HG03045 (cell line): ENCODE data around the gene POLR2B.
A peak's percentile ranks its signal among the peaks of the same experiment; 100 is the strongest.
"Not testable (repeated sequence)": the region's sequence is repeated elsewhere in the genome, so short reads cannot be mapped to it uniquely, and the experiment has no call there.

Experiments
- ATAC-seq: cut with Tn5 transposase; IDR thresholded peaks from one replicate; pipeline ENCODE4 v1.9.1; 2021; ENCODE audit warnings: mild to moderate bottlenecking, moderate library complexity; ENCODE audit not compliant: unreplicated experiment

POLR2B gene

DNA sequence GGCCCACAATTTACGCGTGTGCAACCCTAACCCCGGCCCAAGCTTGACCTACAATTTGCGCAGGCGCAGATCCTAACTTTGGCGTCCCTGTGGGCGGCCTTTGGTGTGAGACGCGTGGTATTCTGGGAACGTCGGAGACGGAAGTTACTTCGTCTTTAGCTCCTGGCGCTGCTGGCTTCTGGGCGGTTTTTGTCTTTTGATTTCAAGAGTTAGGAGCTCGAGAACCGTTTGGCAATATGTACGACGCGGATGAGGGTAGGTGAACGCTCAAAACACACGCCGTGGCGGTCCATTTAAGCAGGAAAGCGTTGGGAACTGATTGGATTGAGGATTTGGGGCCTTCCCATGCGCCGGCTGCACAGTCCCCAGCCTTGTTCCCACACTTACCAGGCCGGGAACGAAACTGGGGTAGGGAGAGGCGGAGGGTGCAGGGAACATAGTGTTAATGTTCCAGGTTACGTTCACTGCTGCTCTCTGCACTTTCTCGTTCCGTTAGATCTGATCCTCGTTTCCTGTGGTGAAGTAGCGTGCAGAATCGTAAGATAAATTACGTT is at the start of gene POLR2B:
Gene POLR2B (plus strand): TSS at position 147 of the 554 bp plus-strand sequence. CDS start 90 bp downstream, at position 237.
- ATAC-seq: peak; percentile 55

DNA sequence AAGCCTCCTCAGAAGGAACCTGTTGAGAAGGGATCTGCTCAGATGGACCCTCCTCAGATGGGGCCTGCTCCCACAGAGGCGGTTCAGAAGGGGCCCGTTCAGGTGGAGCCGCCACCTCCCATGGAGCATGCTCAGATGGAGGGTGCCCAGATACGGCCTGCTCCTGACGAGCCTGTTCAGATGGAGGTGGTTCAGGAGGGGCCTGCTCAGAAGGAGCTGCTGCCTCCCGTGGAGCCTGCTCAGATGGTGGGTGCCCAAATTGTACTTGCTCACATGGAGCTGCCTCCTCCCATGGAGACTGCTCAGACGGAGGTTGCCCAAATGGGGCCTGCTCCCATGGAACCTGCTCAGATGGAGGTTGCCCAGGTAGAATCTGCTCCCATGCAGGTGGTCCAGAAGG is 48.1 kb upstream of the POLR2B start:
- ATAC-seq: no peak

DNA sequence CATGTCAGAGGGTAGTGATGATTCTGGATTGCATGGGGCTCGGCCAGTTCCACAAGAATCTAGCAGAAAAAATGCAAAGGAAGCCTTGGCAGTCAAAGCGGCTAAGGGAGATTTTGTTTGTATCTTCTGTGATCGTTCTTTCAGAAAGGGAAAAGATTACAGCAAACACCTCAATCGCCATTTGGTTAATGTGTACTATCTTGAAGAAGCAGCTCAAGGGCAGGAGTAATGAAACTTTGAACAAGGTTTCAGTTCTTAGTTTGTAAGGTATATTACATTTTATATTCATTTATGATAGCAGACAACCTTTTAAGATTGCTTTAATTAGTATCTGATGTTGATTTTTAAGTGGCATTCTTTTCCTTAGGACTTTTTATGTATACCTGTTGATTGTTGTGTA is 46.8 kb upstream of the POLR2B start:
- ATAC-seq: no peak

DNA sequence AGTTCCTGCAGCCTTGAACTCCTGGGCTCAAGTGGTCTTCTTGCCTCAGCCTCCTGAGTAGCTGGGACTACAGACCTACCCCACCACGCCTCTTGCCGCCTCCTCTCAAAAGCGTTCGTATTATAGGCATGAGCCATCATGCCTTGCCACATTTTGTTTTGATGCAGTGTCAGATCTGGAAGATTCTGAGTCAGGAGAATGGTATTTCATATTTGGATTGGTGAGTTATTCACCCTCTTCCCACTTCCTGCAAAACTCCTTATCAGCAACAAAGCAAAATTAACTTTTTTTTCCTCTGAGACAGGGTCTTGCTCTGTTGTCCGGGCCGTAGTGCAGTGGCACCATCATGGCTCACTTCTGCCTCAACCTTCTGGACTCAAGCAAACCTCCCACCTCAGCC is 41.4 kb upstream of the POLR2B start:
- no peak for ATAC-seq

DNA sequence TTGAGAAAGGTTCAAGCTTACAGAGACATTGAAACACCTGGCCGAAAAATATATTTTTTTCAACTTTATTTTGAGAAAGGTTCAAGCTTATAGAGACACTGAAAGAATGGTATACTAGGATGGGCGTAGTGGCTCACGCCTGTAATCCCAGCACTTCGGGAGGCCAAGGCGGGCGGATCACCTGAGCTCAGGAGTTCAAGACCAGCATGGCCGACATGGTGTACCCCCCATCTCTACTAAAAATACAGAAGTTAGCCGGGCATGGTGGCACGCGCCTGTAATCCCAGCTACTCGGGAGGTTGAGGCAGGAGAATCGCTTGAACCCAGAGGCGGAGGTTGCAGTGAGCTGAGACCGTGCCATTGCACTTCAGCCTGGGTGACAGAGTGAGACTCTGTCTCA is 38.9 kb upstream of the POLR2B start:
- not testable (repeated sequence) for ATAC-seq

DNA sequence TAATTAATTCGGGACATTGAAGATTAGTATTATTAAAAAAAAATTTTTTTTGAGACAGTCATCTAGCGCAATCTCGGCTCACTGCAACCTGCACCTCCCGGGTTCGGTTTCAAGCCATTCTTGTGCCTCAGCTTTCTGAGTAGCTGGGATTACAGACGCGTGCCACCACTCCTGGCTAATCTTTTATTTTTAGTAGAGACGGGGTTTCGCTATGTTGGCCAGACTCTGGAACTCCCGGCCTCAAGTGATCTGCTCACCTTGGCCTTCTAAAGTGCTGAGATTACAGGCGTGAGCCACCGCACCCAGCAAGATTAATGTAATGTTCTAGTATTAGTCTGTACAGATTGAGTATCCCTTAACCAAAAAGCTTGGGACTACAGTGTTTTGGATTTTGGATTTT is 38.3 kb upstream of the POLR2B start:
- no peak for ATAC-seq

DNA sequence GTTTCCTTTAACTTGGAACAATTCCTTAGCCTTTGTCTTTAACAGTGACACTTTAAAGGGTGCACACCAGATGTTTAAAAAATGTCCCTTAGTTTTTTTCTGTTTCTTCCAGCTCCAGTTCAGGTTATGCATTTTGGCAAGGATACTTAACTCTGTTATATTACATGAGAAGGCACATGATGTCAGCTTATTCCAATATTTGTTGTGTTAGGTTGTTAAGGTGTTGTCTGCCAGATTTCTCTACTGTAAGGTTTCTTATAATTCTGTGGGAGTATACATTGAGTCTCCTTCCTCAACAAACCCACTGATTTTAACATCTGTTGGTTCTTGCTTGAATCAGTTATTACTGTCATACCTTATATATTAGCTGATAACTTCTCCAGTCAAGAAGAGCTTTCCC is 37.7 kb upstream of the POLR2B start:
- no peak for ATAC-seq

DNA sequence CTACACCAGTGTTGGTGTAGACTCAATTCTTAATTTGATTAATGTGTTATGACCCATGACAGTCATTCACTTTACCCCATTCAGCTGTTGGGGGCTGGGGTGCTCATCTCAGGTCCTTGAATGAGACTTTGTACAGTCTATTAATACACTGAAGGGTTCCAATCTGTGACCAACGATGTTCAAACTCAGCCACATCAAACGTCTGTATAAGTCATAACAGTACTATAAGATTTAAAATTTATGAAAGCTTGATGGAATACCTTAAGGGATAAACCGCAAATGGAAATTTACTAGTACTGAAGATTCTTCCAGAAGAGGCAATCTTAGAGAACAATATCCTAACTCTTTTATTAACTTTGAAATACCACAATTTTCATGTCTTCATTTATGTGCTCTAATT is 37.3 kb upstream of the POLR2B start:
- ATAC-seq: no peak

DNA sequence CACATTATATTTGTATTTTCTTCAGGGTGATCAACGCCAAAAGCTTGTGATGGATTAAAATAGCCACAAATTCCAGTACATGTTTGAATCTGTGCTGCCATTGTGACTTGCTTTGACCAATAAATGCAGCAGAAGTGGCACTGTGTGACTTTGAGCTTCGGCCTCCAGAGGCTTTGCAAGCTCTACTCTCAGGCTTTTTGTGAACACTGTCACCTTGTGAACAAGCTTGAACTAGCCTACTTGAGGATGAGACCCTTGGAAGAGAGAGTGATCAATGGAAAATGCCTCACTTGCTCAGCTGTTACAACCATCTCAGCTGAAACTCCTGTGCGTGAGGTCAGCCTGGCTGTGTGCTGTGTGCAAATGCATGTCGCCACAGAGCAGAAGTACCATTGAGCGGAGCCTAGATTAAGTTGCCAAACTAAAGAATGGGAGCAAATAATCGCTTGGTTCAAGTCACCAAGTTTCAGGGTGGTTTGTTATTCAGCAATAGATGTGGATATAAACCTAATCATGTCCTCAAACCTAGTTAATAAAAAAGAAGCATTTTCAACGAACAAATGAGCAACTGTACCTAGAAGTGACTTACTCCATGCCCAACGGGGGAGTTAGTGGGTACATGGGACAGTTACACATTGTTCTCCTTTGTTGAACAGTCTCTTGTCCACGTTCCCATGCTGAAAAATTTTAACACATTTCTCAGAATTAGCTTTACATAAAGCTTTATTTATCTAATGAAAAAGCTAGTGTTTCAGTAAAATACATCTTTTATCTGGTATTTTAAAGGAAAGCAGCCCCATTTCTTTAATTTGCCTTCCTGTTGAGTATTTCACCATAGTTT is 24.8 kb upstream of the POLR2B start:
- ATAC-seq: no peak

DNA sequence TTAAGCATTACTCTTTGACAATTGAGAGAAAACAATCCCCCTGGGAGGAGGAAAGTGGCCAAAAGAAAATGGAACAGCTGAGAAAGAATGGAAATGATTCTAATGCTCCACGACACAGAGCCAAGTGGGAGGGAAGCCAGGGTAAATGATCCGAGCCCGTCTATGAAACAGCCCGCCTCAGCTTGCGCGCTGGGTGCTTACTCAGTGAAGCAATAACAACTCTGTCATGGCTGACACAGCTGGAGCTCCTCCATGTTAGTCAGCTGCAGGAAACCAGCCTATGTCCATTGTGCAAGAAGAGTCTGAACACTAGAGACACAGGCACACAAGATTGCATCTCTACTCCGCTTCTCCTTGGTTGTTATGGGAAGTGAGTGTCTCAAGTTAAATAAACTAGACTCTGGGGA is 20.6 kb upstream of the POLR2B start:
- ATAC-seq: no peak

DNA sequence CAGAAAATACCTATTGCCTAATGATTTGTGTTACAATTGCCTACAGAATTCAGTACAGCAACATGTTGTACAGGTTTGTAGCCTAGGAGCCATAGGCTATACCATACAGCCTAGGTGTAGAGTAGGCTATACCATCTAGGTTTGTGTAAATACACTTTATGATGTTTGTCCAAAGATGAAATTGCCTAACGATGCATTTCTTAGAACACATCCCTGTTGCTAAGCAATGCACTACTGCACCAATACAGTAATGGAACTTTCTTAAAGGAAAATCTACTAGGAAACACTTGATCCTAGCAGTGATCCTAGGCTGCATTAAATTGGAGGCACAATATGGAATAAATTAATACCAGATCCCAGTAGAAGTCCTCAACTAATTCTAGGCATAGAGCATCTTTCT is 19.6 kb upstream of the POLR2B start:
- ATAC-seq: no peak

DNA sequence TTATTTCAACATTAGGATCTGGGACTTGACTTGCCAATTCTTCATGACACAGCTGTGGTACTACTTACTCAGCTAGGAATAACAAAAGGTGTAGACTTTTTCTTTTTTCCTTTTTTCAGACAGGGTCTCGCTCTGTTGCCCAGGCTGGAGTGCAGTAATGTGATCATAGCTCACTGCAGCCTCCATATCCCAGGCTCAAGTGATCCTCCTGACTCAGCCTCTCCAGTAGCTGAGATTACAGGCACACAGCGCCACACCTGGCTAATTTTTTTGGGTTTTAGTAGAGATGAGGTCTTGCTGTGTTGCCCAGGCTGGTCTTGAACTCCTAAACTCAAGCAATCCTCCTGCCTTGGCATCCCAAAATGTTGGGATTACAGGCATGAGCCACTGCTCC is 17.6 kb upstream of the POLR2B start:
- ATAC-seq: no peak

DNA sequence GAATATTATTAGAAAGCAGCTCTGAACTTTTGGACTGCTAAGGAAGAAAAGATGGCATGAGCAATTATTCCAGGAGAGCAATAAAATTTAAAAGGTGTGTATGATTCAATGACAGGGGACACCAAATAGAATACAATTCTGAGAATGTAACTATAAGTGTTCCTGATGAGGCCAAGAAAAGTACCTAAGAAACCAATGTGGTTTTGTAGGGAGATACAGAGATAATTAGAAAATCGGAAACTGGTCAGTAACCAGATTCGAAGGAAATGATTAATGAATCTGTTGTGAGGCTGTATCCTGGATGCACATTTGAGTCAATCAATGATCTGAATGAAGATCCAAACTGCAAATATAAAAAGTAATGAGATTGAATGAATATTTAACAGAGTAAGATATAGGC is 7.3 kb upstream of the POLR2B start:
- no peak for ATAC-seq

DNA sequence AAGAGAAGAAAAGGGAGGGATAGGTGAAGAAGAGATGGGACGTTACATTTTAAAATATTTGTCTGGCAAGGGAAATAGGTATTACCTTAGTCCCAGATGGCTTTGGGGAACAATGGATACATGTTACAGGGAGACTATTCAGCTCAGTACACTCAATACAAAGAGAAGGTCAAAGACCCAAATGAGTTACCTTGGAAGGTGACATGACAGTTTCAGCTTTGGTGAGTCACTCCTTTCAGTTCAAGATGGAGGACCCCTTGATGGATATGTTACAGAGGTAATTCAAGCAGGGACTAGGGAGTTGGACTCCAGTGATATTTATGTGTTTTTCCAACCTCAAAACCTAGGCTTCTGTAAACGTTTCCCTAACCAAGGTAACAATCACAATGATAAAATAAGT is 6.3 kb upstream of the POLR2B start:
- no peak for ATAC-seq

DNA sequence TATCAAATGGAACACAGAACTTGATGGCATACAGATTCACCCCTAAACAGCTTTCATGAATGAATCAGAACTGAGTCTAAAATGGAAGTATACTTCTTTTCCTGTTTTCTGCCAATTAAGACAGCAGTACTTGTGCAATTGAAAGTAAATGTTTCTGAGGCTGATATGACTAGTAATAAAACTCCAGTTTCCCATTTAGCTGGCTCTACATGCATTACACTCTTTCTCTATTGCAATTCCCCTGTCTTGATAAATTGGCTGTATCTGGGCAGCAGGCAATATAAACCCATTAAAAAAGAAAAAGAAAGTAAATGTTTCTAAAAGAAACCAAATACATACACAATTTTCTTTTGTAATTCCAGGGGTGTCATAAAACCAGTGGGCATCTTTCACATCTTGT is 5.9 kb upstream of the POLR2B start:
- ATAC-seq: no peak

DNA sequence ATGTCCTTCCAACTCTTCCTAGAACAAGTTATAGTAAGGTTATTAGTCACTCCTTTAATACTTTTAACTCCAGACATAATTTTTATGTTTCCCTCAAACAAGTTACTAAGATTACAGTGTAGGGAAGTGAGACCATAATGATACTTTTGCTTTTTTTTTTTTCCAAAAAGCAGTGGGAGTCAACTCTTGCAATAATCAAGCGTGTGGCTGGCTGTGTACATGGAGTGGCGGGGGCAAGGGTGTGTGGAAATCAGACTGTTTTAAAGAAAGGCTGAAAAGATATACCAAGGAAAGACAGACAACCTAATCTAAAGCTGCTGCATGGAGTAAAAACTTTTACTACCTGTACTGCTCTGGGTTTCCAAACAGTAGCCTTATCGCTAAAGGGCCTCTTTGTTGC is 5.4 kb upstream of the POLR2B start:
- no peak for ATAC-seq

DNA sequence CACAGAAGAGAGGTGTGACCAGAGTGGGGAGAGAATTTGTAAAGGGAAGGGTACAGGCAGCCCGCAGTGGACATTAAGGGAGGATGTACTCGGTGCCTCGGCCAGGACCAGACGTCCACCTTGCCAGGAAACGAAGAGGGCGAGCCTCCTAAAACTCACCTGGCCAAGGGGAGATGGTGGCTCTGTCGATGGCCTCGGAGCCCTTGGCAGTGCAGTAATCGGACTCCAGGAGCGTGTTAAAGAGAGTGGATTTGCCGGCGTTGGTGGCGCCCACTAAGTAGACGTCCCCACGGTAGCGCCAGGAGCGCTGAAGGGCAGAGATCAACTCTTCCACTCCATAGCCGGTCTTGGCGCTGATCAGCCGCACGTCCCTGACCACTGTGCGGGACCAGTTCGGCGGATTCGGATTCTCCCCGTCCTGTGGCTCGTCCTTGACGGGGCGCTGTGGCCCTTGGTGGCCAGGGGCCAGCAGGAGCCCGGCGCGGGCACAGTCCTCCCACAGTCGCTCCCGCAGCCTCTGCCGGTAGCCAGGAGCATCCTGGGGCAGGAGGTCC is 2.3 kb upstream of the POLR2B start:
- no peak for ATAC-seq

DNA sequence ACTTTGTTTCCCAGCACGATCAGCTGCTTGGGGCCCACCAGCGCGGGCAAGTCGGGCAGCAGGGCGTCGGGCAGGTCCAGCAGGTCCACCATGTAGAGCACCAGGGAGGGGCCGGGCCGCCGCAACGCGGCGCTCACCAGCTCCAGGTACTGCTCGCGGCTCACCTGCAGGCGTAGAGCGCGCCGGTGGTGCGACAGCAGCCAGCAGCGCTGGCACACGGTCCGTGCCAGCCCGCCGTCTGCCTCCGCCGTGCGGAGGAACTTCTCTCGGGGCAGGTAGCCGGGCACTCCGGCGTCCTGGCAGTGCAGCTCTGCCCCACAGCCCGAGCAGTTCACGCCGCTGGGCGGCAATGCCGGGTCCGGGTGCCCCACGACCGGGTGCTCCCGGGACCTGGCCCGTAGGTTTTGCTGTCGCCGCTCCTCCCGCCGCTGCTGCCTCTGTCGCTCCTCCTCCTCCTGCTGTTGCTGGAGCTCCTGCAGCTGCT is 1.8 kb upstream of the POLR2B start:
- peak; percentile 33 for ATAC-seq

DNA sequence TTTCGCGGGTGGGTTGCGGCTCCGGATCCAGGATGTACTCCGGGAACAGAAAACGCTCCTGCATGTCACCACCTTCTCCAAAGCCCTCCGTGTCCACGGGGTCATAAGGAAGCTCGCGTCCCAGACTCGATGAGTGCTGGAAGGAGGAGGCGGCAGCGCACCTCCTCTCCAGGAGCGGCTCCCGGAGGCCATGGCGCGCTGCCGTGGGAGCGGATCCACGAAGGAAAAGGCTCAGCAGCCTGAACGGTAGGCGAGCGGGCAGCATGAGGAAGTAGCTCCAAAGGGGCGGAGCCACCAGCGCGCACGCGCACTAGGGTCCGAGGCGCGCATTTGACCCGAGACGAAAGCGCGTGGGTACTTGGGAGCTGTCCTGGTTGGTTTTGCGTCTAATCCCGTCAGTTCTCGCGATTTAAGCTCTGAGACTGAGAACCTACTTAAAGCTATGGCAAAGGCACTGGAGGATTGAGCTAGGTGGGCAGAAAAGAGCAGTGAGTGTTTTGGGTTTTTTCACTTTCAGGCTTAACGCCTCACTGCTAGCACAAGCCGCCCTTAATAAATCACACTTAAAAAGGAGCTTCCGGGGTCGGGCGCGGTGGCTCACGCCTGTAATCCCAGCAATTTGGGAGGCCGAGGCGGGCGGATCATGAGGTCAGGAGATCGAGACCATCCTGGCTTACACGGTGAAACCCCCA is 1.2 kb upstream of the POLR2B start, which contains the start of gene NOA1:
Gene NOA1 (minus strand): TSS at position 286 of the 692 bp plus-strand sequence. CDS start 21 bp downstream, at position 265.
- peak; percentile 85 for ATAC-seq

DNA sequence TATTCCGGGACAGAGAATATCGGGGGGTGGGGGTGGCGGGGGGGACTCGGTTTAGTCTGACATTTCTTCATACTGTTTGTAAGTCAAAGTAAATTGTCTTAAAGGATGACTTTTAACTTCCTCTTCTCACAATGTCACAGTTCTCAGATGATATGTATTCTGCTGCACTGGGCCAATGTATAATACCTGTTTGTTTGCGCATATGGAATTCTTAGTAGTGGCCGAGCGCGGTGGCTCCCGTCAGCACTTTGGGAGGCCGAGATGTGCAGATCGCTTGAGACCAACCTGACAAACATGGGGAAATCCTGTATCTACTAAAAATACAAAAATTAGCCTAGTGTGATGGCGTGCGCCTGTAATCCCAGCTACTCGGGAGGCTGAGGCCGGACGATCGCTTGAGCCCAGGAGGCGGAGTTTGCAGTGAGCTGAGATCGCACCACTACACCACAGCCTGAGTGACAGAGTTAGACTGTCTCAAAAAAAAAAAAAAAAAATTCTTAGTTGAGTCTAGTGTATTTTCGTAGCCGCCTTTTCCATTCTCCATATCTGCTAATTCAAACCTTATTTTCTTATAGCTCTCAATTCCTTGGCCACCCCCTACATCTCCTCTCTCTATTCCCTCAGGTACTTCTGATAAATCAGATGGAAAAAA is 851 bp downstream of the POLR2B start:
- no peak for ATAC-seq

DNA sequence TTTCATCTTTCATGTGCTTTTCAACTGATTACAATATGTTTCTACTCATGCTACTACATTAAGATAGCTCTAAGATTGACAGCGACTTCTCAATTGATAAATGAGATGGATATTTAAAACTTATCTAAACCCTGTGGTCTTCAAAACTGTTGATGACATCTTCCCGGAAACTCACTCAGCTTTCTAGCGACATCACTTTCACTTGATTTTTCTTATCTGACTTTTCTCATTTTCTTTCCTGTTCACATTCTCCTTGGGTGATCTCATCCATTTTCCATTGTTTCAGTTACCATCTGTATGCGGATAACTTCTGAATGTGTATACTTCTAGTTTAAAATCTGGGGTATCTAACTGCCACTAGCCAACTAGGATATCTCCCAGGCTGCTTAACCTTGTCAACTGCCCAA is 3.1 kb downstream of the POLR2B start:
- ATAC-seq: no peak
